ENCODE results near the gene SH3GL3.

Gene SH3GL3

DNA sequence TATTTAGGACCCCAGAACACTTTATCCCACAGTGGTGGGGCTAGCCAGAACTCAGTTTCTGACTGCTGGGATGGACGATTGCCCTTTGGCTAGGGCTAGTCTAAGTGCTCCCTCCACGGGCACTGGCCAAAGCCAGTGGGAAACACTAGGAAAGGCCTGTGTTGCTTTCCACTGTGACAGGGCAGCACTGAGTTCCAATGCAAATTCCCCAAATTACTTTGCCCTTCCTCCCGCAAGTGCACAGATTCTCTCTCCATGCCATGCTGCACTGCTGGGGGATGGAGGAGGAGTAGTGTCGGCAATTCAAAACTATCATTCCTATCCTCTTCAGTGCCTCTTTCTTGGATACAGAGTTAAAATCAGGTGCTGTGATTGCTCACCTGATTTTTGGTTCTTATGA is 100.0 kb downstream of the SH3GL3 start:
- no peak for DNase-seq (ENCODE audit: low spot score)

GRCh38 chr15:83549623-83550022 is 102.5 kb downstream of the SH3GL3 start:
- H3K27ac ChIP-seq, result no peak overlapping the region
- no peak for TF ChIP-seq CTCF (IDR thresholded peaks at IDR 0.05)
- no peak overlapping the region for H3K4me3 ChIP-seq
- DNase-seq (ENCODE audit: low spot score), result no peak

More for the DNA sequence above, 100.0 kb downstream of the SH3GL3 start:
- no peak for TF ChIP-seq CTCF (IDR thresholded peaks at IDR 0.05)
- H3K27ac ChIP-seq, result no peak overlapping the region
- H3K4me3 ChIP-seq, result no peak overlapping the region

DNA sequence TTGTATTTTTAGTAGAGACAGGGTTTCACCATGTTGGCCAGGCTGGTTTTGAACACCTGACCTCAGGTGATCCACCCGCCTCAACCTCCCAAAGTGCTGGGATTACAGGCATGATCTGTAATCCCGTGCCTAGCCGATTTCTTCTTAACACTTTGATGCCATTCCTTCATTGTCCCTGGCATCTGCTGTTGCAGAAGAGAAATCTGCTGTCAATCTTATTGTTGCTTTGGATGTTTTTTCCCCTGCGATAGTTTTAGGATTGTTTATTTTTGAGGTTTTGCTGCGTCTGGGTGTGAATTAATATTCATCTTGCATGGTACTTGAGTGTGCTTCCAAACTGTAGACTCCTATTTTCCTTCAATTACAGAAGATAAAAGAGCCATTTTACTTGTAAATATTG is 107.4 kb downstream of the SH3GL3 start:
- DNase-seq (ENCODE audit: low spot score), result no peak
- no peak for TF ChIP-seq CTCF (IDR thresholded peaks at IDR 0.05)
- no peak overlapping the region for H3K27ac ChIP-seq

GRCh38 chr15:83555383-83555782 is 108.2 kb downstream of the SH3GL3 start:
- Histone ChIP-seq H3K4me3 (no peak overlapping the region), H3K27ac (no peak overlapping the region)
- TF ChIP-seq CTCF (IDR thresholded peaks at IDR 0.05), result no peak
- DNase-seq (ENCODE audit: low spot score), result no peak

More for the DNA sequence above, 107.4 kb downstream of the SH3GL3 start:
- no peak overlapping the region for H3K4me3 ChIP-seq

- TF ChIP-seq CTCF (IDR thresholded peaks at IDR 0.05), result no peak
- DNase-seq (ENCODE audit: low spot score), result no peak
- no peak overlapping the region for H3K4me3 ChIP-seq
- H3K27ac ChIP-seq, result no peak overlapping the region
Measured at GRCh38 chr15:83556068-83556467, 108.9 kb downstream of the SH3GL3 start.

GRCh38 chr15:83556754-83557153 is 109.6 kb downstream of the SH3GL3 start:
- DNase-seq (ENCODE audit: low spot score), result no peak
- H3K4me3 ChIP-seq, result no peak overlapping the region
- no peak overlapping the region for H3K27ac ChIP-seq
- no peak for TF ChIP-seq CTCF (IDR thresholded peaks at IDR 0.05)

DNA sequence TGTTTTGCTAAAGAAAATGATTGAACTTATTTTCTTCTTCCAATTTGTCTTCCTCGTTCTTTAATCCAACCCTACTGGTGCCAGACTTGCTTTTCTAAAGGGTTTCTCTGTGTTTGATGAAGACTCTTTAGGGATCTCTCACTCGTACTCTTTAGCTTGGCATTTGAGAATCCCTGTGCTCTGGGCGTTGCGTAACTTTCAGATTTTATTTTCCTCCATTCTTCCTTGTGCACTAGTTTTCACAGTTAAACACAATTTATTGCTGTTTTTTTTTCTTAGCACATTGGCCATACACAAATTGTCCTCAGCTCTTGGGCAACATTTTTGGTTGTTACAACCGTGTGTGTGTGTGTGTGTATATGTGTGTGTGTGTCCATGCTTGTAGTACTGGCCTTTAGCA is 111.0 kb downstream of the SH3GL3 start:
- Histone ChIP-seq H3K27ac (no peak overlapping the region), H3K4me3 (no peak overlapping the region)
- no peak for TF ChIP-seq CTCF (IDR thresholded peaks at IDR 0.05)
- DNase-seq (ENCODE audit: low spot score), result no peak

All from coronary artery (tissue), 2 donors.